ENCODE measurements around the gene EZH2.

Gene EZH2

GRCh38 chr7:148803094-148803493, 81.0 kb downstream of the EZH2 start:
- DNase-seq: no peak

- no peak for DNase-seq
Observed at GRCh38 chr7:148802101-148802493, 82.0 kb downstream of the EZH2 start.

GRCh38 chr7:148800677-148801076, 83.4 kb downstream of the EZH2 start:
- no peak for DNase-seq

- DNase-seq: no peak
Observed at GRCh38 chr7:148799893-148800555, 84.1 kb downstream of the EZH2 start.

- no peak for DNase-seq
Observed at GRCh38 chr7:148796841-148797240, 87.2 kb downstream of the EZH2 start.

GRCh38 chr7:148794476-148794875, 89.6 kb downstream of the EZH2 start:
- DNase-seq: no peak

GRCh38 chr7:148793590-148793989, 90.5 kb downstream of the EZH2 start:
- no peak for DNase-seq

DNA sequence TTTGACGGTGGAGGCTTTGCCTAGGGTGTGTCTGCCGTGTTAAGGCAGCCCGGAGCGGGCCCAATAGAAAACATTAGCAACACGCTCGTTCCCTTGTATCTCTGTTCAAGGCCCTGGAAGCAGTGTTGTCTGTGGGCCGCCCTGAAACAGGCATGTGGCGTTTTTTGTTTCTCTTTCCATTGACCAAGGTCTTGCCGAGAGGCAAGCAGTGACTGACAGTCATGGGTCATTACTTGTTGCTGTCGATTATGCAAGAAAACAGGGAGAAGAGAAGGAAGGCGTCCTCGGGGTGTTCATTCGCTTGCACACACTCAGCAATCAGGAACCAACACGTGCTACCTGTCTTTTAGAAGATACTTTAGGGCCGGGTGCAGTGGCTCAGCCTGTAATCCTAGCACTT, 92.5 kb downstream of the EZH2 start:
- DNase-seq: no peak

DNA sequence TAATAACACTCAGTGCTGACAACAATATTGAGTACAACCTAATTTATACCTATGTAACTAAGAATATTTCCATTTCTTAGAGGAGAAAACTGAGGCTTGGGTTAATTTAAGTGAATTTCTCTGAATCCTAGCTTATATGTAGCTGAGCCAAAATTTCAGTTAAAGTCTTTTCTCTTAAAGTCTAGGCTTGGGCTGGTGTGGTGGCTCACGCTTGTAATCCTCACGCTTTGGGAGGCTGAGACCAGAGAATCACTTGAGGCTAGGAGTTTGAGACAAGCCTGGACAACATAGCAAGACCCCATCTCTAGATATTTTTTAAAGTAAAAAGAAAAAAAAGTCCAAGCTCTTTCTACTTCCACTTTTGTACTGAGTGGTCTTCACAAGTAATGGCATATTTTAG, 93.2 kb downstream of the EZH2 start:
- no peak for DNase-seq

DNA sequence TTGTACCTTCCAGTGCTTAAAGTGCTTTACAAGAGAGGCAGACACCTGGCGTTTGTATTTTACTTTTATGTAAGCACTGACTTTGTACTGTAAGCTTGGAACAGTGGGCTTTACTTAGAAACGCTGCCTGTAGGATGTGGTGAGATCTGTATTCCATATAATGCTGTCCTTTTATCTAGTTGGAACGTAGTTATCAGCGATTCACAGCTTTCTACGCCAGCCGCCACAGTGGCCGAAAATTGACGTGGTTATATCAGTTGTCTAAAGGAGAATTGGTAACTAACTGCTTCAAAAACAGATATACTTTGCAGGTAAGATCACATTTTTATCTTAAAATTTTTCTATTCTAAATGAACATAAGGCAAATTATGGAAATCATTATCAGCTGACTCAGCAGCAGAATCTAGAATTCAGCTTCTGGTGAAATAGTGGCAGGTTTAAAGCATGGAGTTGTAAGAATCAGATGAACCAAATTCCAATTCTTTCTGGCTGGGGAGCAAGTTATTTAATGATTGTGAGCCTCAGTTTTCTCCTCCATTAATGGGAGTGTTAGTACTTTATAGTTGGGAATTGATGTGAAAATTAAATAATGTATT, 93.9 kb downstream of the EZH2 start:
- no peak for DNase-seq

- no peak for DNase-seq
Observed at GRCh38 chr7:148789220-148789619, 94.9 kb downstream of the EZH2 start.

DNA sequence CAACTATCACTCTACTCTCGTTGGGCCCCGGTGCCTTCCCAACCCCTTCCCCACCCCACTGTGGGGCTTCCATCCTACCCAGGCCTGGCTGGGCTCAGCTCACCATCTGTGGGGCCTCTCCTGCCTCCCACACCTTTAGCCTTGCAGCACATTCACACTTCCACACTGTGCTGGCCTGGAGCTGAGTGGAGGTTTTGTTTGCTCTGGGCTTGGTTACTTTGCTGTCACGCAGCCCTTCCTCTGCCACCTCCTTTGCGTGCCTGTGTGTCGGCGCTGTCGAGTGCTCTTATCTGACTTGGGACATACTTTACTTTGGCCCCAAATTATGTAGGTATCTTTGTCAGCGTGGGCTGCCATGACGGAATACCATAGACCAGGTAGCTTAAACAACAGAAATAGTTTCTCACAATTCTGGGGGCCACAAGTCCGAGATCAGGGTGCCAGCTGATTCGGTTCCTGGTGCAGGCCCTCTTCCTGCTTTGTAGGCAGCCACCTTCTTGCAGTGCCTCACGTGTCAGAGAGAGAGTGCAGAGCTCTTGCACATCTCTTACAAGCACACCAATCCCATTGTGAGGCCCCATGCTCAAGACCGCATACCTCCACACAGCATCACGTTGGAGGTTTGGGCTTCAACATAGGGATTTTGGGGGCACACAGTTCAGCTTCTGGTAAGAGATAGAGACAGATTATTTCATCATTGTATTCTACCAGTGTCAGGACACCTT, 96.4 kb downstream of the EZH2 start:
- DNase-seq: no peak

- DNase-seq: no peak
Observed at GRCh38 chr7:148783801-148784527, 100.1 kb downstream of the EZH2 start.

DNA sequence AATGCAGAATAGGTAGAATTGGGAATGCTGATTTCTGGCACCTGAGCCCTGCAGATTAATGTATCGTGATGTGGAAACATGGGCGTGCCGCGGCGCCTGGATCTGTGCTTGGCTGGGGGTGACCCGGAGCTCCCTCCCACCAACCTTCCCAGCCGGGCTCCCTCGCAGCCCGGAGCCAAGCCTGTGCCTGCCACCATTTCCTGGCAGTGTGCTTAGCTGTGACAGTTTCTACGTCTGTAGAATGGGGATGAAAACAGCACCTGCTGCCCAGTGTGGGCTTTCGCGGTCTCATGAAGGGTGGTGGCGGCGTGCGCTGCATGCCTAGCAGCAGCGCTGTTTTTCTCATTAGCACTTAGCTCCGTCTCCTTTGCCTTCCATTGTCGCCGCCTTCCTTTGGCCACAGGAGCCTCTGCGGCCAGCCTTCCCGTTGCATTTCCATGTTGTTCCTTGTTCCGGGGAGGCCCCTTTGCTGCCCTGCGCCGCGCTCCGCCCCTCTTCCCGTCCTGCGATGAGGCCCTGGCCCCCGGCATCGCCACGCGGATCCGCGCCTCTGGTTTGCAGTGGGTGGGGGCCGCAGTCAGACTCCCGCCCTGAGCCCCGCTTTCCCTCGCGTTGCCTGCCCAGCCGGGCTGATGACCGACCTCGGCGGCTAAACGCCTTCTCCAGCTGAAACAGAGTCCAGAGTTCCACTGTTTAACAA, 101.2 kb downstream of the EZH2 start:
- no peak for DNase-seq

DNA sequence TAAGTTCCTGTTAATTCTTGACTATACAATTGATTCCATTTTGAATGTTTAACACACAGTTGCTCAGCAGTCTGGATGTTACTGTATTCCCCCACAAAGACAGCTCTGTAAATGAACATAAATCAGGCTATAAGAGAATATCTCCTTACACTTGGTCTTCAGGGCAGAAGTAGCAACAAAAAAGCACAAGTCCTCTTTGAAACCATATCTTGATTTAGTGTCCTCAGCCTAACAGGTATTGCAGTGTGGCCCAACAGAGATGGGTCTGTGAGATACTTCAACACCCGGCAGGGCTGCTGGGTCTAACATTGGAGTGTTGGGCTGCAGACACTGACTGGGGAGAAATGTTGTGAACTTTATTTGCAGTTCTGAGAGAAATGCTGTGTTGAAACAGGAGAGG, 109.6 kb downstream of the EZH2 start:
- DNase-seq: no peak

DNA sequence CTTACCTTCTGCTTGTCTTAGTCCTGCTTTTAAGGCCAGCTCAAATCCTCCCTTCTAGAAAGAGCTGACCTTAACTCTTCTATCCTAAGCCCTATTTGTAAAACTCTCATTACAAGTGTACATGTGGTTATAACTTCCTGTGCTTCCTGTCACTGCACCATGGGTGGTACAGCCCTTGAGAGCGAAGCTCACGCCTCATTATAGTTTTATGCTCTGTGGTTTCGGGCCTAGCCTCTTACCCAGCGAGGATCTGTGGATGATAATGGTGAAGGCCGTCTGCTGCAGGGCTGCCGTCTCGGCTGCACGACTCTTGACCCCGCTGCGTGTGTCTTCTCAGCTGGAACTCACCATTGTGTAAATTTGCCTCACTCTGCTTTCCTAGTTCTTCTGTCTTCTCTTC, 110.8 kb downstream of the EZH2 start:
- no peak for DNase-seq

DNA sequence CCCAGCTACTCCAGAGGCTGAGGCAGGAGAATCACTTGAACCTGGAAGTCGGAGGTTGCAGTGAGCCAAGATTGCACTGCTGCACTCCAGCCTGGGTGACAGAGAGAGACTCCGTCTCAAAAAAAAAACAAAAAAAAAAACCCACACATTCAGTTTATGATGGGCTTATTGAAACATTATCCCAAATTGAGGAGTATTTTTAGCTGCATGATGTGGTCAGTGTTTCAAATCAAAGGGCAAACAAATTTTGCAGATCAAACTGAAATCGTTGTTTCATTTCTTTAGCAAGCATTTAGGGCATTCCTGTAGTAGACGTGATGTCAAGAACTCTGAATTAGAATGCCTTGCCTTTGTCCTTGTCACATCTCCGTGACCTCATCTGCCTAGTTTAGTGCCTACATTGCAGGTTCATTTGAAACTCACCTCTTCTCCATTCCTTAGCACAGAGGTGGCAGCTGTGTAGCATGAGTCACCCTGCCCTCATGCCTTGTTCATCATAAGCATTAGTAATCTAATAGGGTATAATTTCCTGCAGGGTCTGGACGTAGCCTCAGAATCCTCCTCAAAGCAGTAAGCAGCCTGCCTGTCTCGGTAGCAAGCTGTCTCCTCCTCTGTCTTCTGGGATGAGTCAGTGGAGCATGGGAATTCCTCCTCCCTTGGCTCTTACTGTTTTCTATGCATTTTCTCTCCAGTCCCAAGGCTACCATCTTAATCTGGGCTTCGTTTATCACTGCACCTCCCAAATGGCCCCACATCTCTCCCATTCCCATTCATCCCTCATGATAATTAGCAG, 111.6 kb downstream of the EZH2 start:
- no peak for DNase-seq

GRCh38 chr7:148770004-148770403, 114.1 kb downstream of the EZH2 start:
- no peak for DNase-seq

GRCh38 chr7:148763622-148764021, 120.5 kb downstream of the EZH2 start:
- no peak for DNase-seq

- no peak for DNase-seq
Observed at GRCh38 chr7:148761499-148762278, 122.4 kb downstream of the EZH2 start.

All from SIG-M5 (cell line).